Measurements from ENCODE around the gene TJP3. TPM values are rescaled to one million over a fixed set of nuclear protein-coding genes. Genes with fewer than 3 reads are reported as not detected.

Gene TJP3
- total RNA-seq, 4 donors from 2014 or later: 27.3 to 60.9 (median 35.6) TPM

- intact Hi-C loops (cut with DNase I; ENCODE audit: low total_unique reads): no loop called here
- no peak overlapping the region for H3K4me3 ChIP-seq (ENCODE audit: low read depth, poor library complexity, severe bottlenecking)
- TF ChIP-seq CTCF (IDR thresholded peaks at IDR 0.05) (no peak), POLR2A (IDR thresholded peaks at IDR 0.05) (no peak)
- DNase-seq (ENCODE audit: low spot score in 2 of 2): no peak
- WGBS, 2 donors: 92% methylated on average over 25 of the region's 25 CpGs
Observed at GRCh38 chr19:3692141-3693024, 15.8 kb upstream of the TJP3 start.

- 80 to 83% methylated on average over 16 to 29 of the region's 34 CpGs for whole genome bisulfite sequencing, 2 donors
Observed at GRCh38 chr19:3693025-3693925, 14.9 kb upstream of the TJP3 start.

GRCh38 chr19:3694361-3695123, 13.6 kb upstream of the TJP3 start:
- DNase-seq (ENCODE audit: low spot score in 2 of 2): peak in 1 of 2 donors; percentile 80
- no peak overlapping the region for H3K4me3 ChIP-seq (ENCODE audit: low read depth, poor library complexity, severe bottlenecking)
- intact Hi-C loops (cut with DNase I; ENCODE audit: low total_unique reads): loop anchor here (5.0 kb wide), 1 partner anchor 32 kb away; no protein-coding TSS in a partner anchor
- 92% methylated on average over 42 of the region's 42 CpGs for WGBS, 2 donors
- TF ChIP-seq CTCF (IDR thresholded peaks at IDR 0.05): no peak
- TF ChIP-seq POLR2A (IDR thresholded peaks at IDR 0.05): no peak

More at GRCh38 chr19:3693025-3693925, 14.9 kb upstream of the TJP3 start:
- TF ChIP-seq POLR2A (IDR thresholded peaks at IDR 0.05) (no peak), CTCF (IDR thresholded peaks at IDR 0.05) (no peak)
- H3K4me3 ChIP-seq (ENCODE audit: low read depth, poor library complexity, severe bottlenecking): no peak overlapping the region
- DNase-seq (ENCODE audit: low spot score in 2 of 2): peak in 1 of 2 donors; percentile 70
- intact Hi-C loops (cut with DNase I; ENCODE audit: low total_unique reads): no loop called here

GRCh38 chr19:3695124-3695733, 13.0 kb upstream of the TJP3 start:
- WGBS, 2 donors: 92 to 95% methylated on average over 19 to 25 of the region's 25 CpGs
- TF ChIP-seq POLR2A (IDR thresholded peaks at IDR 0.05) (no peak), CTCF (IDR thresholded peaks at IDR 0.05) (no peak)
- intact Hi-C loops (cut with DNase I; ENCODE audit: low total_unique reads): loop anchor here (5.0 kb wide), 1 partner anchor 33 kb away; no protein-coding TSS in a partner anchor
- no peak overlapping the region for H3K4me3 ChIP-seq (ENCODE audit: low read depth, poor library complexity, severe bottlenecking)
- no peak for DNase-seq (ENCODE audit: low spot score in 2 of 2)
